AG04449 (cell line): ENCODE measurements around the gene PDE11A.

ENCODE experiments used
- CTCF ChIA-PET: fragments of 350-600 bp; formaldehyde crosslinking; extraction: SDS; loops from one replicate; lab custom pipeline; 2021; ENCODE audit warnings: antibody characterized with exemption; lab: Yijun Ruan, JAX
- POLR2A ChIA-PET: fragments of 400-600, 350-600 bp; formaldehyde crosslinking; extraction: SDS; loops from one replicate; lab custom pipeline; 2020; ENCODE audit warnings: antibody characterized with exemption, inconsistent platforms; lab: Yijun Ruan, JAX
- DNase-seq: peaks from one replicate; pipeline ENCODE4 v3.0.0-alpha.2; 2010; ENCODE audit warnings: low read depth, low spot score
- H3K4me3 ChIP-seq: 2 replicates; pipeline ENCODE4 v1.5.1; 2011; ENCODE audit warnings: low read depth, mild to moderate bottlenecking, control low read depth, low read length
- CTCF ChIP-seq: IDR thresholded peaks from one replicate; pipeline ENCODE4 v1.5.1; 2011; ENCODE audit warnings: mild to moderate bottlenecking, moderate library complexity, low read length, control low read depth, inconsistent platforms; ENCODE audit not compliant: insufficient read depth; ENCODE audit errors: missing control alignments

The PDE11A gene

DNA sequence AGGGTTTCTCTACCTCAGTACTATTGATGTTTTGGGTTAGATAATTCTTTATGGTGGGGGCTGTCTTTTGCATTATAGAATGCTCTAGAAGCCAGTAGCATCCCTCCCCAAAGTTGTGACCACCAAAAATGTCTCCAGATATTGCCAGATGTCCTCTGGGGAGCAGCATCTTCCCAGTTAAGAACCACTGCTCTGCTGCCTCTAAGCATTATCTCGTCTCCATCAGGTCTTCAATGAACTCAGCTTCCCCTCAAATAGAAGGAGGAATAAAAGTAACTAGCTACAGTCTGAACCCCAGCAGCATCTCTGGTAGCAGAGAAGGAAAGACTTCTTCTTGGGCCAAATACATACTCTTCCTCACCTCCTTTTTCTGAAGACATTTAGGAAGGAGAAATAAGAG lies 435.9 kb downstream of the PDE11A start:
- no peak overlapping the region for H3K4me3 ChIP-seq
- no peak for TF ChIP-seq CTCF
- DNase-seq: no peak
- ChIA-PET CTCF (no interaction called here), POLR2A (no interaction called here)

GRCh38 chr2:177635696-177636095 lies 436.9 kb downstream of the PDE11A start:
- TF ChIP-seq CTCF: no peak
- ChIA-PET CTCF (no interaction called here), POLR2A (no interaction called here)
- DNase-seq: no peak
- no peak overlapping the region for H3K4me3 ChIP-seq

DNA sequence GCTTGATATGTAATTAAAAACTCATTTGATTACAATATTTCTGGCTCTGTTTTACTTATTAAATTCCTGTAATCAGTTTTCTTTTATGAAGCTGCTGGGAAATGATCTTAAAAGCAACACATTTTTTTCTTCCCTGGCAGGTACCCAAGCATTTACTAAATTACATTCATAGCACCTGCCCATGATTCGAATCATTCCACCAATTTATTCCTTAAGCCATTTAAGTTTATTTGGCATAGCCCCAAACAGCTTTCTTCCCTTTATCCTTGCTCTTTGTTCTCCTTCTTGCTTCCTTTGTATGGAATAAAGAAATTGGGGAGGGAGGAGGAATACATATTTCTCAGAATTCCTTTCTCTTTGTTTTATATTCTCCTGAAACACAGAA lies 438.7 kb downstream of the PDE11A start:
- ChIA-PET CTCF (no interaction called here), POLR2A (no interaction called here)
- no peak overlapping the region for H3K4me3 ChIP-seq
- DNase-seq: no peak
- TF ChIP-seq CTCF: no peak

GRCh38 chr2:177633111-177633510 lies 439.5 kb downstream of the PDE11A start:
- TF ChIP-seq CTCF: no peak
- CTCF ChIA-PET: interaction anchor here (1.6 kb wide), 1 partner anchor 468 kb away, joined by 3 read pairs; no protein-coding TSS in a partner anchor
- H3K4me3 ChIP-seq: no peak overlapping the region
- DNase-seq: no peak
- POLR2A ChIA-PET: no interaction called here

DNA sequence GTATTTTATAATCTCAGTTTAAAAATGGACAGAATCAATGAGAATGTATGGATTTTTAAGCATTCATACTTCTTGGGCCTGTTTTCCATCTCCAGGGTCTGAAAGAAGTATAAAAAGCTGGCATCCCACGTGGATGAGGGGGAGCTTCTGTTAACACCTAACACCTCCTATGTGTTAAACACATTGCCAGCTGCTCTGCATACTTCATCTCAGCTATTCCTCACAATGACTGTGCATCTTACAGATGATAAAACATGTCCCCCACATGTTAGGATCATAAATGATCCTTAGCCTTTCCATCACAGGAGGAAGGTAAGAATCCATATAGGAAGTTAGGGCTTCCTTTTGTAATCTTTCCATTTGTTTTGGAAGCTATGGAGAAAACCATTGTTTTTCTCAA lies 440.9 kb downstream of the PDE11A start:
- no peak for TF ChIP-seq CTCF
- ChIA-PET POLR2A (no interaction called here), CTCF (interaction anchor here (1.6 kb wide), 1 partner anchor 467 kb away, joined by 3 read pairs; no protein-coding TSS in a partner anchor)
- no peak overlapping the region for H3K4me3 ChIP-seq
- no peak for DNase-seq

DNA sequence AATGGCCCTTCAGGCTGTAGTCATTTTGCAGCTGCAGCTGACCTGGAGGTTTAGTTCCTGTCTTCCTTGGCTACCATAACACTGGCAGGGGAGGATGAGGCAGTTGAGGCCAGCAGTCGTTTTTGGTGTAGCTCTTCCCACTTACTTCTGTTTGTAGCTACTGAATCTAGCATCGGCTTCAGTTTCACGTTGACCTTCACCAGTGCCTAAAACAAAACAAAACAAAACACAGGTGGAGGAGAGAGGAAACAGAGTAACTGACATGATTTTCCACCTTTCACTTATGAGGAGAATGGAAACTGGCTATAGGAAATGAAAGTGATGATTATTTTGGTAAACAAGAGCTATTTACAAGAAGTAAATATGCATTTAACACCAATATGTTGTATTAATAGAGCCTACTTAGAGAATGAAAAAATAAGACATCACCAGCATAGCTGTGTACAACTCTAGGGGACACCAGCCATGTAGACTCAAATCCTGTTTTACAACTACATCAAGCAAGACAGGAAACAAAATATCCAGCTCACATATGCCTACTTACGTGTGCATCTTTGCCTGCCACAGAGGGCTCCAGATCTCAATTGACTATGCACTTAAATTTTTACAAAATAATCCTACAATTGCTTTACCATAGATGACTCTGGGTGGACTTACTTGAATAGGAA lies 443.1 kb downstream of the PDE11A start:
- CTCF ChIA-PET: interaction anchor here (0.6 to 1.6 kb wide), 3 partner anchors 30 to 134 kb away, joined by 3 read pairs; no protein-coding TSS in a partner anchor
- DNase-seq: no peak
- no peak for TF ChIP-seq CTCF
- POLR2A ChIA-PET: no interaction called here
- no peak overlapping the region for H3K4me3 ChIP-seq
